Heart right ventricle (tissue), 16 donors: ENCODE results near the gene JMJD7. TPM values are rescaled to one million over a fixed set of nuclear protein-coding genes. Genes with fewer than 3 reads are reported as not detected.

Experiments
- ATAC-seq, 8 donors: fragments of 200-7000 bp; cut with Tn5 transposase; one replicate each; pipeline ENCODE4 v1.9.1; 2020; ENCODE audit warnings: mild to moderate bottlenecking in 8 of 8, moderate library complexity in 8 of 8, moderate number of reproducible peaks in 1 of 8
- DNase-seq, 2 donors: peaks; one replicate each; pipeline ENCODE4 v3.0.0-alpha.2; 2020
- H3K27ac ChIP-seq, 10 donors: fragments of 200-600 bp; sonication (generic) in 2 of 10; one replicate each; pipeline versions ENCODE4 v1.5.0 to v1.8.0; 2020 to 2022; ENCODE audit warnings: mild to moderate bottlenecking in 3 of 10
- H3K27me3 ChIP-seq, 7 donors: fragments of 200-600 bp; one replicate each; pipeline ENCODE4 v1.8.0; 2021 to 2022; ENCODE audit warnings: mild to moderate bottlenecking in 2 of 7
- H3K36me3 ChIP-seq, 9 donors: fragments of 200-600 bp; sonication (generic) in 1 of 9; one replicate each; pipeline versions ENCODE4 v1.5.0 to v1.8.0; 2020 to 2022; ENCODE audit warnings: mild to moderate bottlenecking in 2 of 9
- H3K4me1 ChIP-seq, 9 donors: fragments of 200-600 bp; sonication (generic) in 1 of 9; one replicate each; pipeline versions ENCODE4 v1.5.0 to v1.8.0; 2020 to 2022; ENCODE audit warnings: mild to moderate bottlenecking in 4 of 9
- H3K4me3 ChIP-seq, 10 donors: fragments of 200-600 bp; sonication (generic) in 2 of 10; one replicate each; pipeline versions ENCODE4 v1.5.0 to v1.8.0; 2020 to 2022; ENCODE audit warnings: mild to moderate bottlenecking in 7 of 10, moderate library complexity in 2 of 10
- H3K9me3 ChIP-seq, 11 donors: fragments of 200-600 bp in 10 of 11; sonication (generic) in 2 of 11; one replicate each; pipeline versions ENCODE4 v1.5.0 to v1.8.0; 2013 to 2022; ENCODE audit warnings: mild to moderate bottlenecking in 2 of 11, control low read depth in 1 of 11, moderate library complexity in 1 of 11
- WGBS, 2 donors: extraction: QIAGEN DNeasy Blood & Tissue Kit; methylation state at CpG; one replicate each; pipeline ENCODE4 v1.1.7; 2013; ENCODE audit warnings: inconsistent platforms in 1 of 2; 5-methylcytosine and 5-hydroxymethylcytosine counted together
- intact Hi-C, 10 donors: fragments of 100-400 bp; cut with DNase I; formaldehyde crosslinking; loops; one replicate each; pipeline versions ENCODE4 v1.11.1 to v1.14.2; 2022
- polyA plus RNA-seq, 2 donors: library from polyadenylated mRNA; stranded (reverse); fragments of 200-250 nt; gene quantifications; one replicate each; pipeline ENCODE4 v1.2.3, GENCODE V29; 2013
- total RNA-seq, 10 donors: library from RNA; stranded (reverse); fragmentation: NEBNext Ultra II Directional in 3 of 10; extraction: Animal tissue kit (Norgen Biotek cat#: 25700) in 3 of 10; gene quantifications; one replicate each; pipeline versions ENCODE4 v1.2.1 to v1.2.4, GENCODE V29; 2021 to 2023
- TF ChIP-seq, protein P1 (sequence below), 9 donors: fragments of 200-600 bp; sonication (generic) in 2 of 9; IDR thresholded peaks; one replicate each; pipeline versions ENCODE4 v1.5.0 to v1.8.0; 2021 to 2022; ENCODE audit warnings: antibody characterized with exemption in 9 of 9, mild to moderate bottlenecking in 5 of 9, moderate library complexity in 1 of 9
- donor health status: Arrhythmogenic right ventricular cardiomyopathy.
- donor health status: ischemic (EF 13 %, LVEDD 7.1; RV severe dilation, severe dysfunction).
- donor health status: healthy with polysubstance abuse.
- donor health status: DM: no; HTN: yes; CAD: no.
- donor health status: DM: no; HTN: no; CAD: no.
- donor health status: ischemic (EF 25% LVEDD 6.9; RV normal size, moderate dysfunction).
- donor health status: ischemic (EF 25% LVEDD 5.7; RV mildly dilated, moderate dysfunction).
- donor health status: healthy.
- donor health status: DM: yes; HTN: yes; CAD: no.
- donor health status: Ischemic cardiomyopathy.
- donor health status: ischemic (EF 35%, LVEDD 5.7; RV mildly dilated, moderate dysfunction).
- donor health status: nonischemic (EF 11% LVEDD 7.7; RV severe dilation, severe dysfunction).
- donor health status: DM: yes; HTN: yes; CAD: no.
- donor health status: PGD.
- donor health status: ischemic (EF 29% LVEDD 5.4; RV normal size, mild dysfunction).
- donor health status: nonischemic (EF 23%, LVEDD 6.1; RV moderate dilation, normal function).

JMJD7 gene
- total and polyA plus RNA-seq, 12 donors, result 8.6 to 23.0 (median 12.9) TPM

DNA sequence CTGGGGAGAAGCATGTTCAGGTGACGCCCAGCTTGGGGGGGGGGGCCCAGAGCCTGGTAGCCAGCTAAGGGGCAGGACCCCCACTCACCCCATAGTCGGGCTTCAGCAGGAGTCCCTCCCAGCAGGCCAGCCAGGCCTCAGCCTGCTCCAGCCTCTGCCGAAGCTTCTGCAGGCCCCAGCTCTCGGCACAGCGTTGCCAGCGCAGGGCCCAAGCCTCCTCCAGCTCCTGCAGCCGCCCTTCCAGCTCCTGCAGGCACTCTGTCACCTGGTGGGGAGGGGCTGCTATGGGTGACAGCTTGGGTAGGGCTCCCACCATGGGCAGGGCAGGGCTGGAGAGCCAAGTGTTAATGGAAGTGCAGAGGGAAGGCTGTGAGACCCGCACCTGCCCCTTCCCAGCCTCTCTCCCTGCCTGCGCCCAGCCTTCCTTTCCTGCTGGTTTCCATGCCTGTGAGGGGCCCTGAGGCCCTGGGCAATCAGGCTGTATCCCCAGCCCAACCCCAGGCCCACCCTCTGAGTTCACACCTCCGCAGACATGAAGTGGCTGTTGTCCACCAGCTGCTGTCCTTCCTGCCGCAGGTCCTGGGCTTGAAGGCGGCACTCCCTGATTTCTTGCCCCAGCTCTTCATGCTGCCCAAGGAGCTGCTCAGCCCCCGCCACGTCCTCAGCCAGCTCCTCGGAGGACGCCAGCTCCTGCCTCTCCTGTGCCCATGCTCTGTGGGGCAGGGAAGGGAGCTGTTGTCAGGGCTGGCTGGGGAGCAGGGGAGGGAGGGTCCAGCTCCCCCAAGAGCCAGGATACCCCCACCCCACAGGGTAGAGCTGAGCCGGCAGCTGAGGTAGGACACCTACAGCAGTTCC lies 25.1 kb downstream of the JMJD7 start:
- ATAC-seq, result no peak
- WGBS, 2 donors, result 81 to 83% methylated on average over 17 of the region's 17 CpGs
- Histone ChIP-seq H3K27me3 (no peaks in the 10 kb centered on the region), H3K36me3 (peaks cover 0 to 12% (median 4%) of the 10 kb centered on the region in 9 donors), H3K4me3 (no peak overlapping the region), H3K4me1 (no peaks in the 10 kb centered on the region), H3K27ac (no peak overlapping the region), H3K9me3 (no peaks in the 10 kb centered on the region)
- intact Hi-C loops, result no loop called here
- TF ChIP-seq, protein P1, sequence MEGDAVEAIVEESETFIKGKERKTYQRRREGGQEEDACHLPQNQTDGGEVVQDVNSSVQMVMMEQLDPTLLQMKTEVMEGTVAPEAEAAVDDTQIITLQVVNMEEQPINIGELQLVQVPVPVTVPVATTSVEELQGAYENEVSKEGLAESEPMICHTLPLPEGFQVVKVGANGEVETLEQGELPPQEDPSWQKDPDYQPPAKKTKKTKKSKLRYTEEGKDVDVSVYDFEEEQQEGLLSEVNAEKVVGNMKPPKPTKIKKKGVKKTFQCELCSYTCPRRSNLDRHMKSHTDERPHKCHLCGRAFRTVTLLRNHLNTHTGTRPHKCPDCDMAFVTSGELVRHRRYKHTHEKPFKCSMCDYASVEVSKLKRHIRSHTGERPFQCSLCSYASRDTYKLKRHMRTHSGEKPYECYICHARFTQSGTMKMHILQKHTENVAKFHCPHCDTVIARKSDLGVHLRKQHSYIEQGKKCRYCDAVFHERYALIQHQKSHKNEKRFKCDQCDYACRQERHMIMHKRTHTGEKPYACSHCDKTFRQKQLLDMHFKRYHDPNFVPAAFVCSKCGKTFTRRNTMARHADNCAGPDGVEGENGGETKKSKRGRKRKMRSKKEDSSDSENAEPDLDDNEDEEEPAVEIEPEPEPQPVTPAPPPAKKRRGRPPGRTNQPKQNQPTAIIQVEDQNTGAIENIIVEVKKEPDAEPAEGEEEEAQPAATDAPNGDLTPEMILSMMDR (IDR thresholded peaks at IDR 0.05), result no peak
- no peak for DNase-seq

DNA sequence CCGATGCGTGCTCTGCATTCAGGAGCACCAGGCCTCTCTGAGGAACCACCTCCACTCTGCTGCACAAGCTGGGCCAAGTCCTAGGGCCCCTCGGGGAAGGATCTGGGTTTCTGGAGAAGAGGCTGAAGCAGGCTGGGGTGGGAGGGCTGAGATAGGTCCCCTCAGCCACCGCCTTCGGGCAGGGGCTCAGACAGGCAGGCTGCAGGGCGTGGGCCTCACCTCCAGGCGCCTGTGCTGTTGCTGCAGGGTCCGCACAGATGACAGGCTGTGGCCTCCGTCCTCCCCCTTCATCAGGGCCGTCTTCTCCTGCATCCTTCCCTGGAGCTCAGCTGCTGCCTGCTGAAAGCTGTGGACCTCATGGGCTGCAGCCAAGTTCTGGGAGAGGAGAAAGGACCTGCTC lies 25.9 kb downstream of the JMJD7 start:
- Histone ChIP-seq H3K36me3 (peaks cover 0 to 3% (median 0%) of the 10 kb centered on the region in 9 donors), H3K4me1 (no peaks in the 10 kb centered on the region), H3K9me3 (no peaks in the 10 kb centered on the region), H3K4me3 (no peak overlapping the region), H3K27me3 (no peaks in the 10 kb centered on the region), H3K27ac (no peak overlapping the region)
- no peak for ATAC-seq
- intact Hi-C loops, result no loop called here
- WGBS, 2 donors, result 80 to 81% methylated on average over 10 of the region's 10 CpGs
- DNase-seq, result no peak
- TF ChIP-seq, protein P1 (IDR thresholded peaks at IDR 0.05), result no peak

DNA sequence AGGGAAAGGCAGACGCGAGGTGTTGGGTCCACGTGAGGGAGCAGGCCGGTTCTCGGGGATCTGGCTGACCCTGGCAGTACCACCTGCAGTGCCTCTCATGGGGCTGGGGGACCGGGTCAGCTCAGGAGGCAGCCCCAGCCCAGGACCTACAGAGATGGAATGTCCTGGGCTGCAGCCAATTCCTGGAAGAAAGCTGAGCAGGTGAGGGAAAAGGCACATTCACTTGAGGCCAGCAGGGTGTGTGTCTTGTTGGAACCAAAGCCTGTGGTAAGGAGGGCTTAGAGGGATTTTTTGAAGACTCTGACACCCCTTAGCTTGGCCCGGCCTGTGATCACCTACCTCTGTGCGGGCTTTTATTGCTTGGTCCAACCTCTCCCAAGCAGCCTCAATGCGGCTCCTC lies 26.6 kb downstream of the JMJD7 start:
- 94% methylated on average over 9 of the region's 9 CpGs for WGBS, 2 donors
- Histone ChIP-seq H3K9me3 (no peaks in the 10 kb centered on the region), H3K4me1 (no peaks in the 10 kb centered on the region), H3K27me3 (no peaks in the 10 kb centered on the region), H3K27ac (no peak overlapping the region), H3K4me3 (no peak overlapping the region), H3K36me3 (no peaks in the 10 kb centered on the region)
- ATAC-seq (no peak), DNase-seq (no peak)
- TF ChIP-seq, protein P1 (IDR thresholded peaks at IDR 0.05), result no peak
- intact Hi-C loops, result no loop called here

DNA sequence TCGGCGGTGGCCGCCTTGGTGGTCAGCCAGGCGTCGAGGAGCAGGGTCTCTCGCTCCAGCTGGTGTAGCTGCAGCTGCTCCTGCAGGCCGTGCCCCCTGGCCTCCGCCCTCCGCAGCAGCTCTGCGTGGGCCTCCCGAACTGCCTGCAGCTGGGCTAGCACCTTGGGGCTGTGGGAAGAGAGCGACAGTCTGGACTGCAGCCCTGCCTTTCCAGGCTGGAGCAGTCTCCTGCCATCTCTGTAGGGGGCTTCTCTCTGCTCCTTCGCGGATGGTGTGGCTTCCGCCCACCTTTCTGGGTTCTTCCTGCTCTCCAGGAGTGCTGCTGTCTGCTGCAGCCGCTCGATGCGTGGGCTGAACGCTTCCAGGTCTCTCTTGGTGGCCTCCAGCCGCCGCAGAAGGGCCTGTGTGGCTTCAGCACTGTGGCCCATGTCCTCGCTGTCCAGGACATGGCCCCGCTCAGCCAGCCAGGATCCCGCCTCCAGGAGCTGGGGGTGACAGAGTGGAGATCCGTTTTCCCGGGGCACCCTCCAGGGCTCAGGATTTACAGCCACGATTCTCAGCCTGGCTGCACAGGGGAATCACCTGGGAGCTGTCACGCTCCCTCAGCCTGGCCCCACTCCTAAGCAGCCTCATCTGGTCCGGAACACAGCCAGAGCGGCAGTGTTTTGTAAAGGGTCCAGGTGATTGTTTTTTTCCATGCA lies 27.5 kb downstream of the JMJD7 start:
- WGBS, 2 donors, result 79 to 81% methylated on average over 30 of the region's 30 CpGs
- Histone ChIP-seq H3K4me1 (peaks cover 0 to 5% (median 0%) of the 10 kb centered on the region in 9 donors), H3K36me3 (no peaks in the 10 kb centered on the region), H3K27ac (no peak overlapping the region), H3K27me3 (no peaks in the 10 kb centered on the region), H3K4me3 (no peak overlapping the region), H3K9me3 (no peaks in the 10 kb centered on the region)
- TF ChIP-seq, protein P1 (IDR thresholded peaks at IDR 0.05), result no peak
- intact Hi-C loops, result no loop called here
- no peak for DNase-seq
- no peak for ATAC-seq
